ENCODE data around the gene FASTK.

Gene FASTK

DNA sequence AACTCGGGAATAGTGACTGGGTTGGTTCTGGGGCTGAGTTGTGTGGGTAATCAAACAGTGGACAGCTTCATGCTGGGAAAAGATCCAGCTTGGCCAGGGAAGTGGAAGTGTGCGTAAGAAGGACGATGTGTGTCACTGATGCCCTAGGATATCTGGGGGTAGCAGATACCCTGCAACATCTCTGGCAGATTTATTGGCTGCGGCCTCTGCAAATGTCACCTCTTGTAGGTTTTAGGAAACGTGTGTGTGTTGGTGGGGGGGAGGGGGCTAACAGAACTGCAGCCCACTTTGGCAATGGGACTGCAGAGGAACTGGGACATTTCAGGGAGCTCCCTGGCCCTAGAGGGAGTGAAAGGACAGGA is 4.7 kb upstream of the FASTK start:
- H3K36me3 ChIP-seq (ENCODE audit: control insufficient read depth, insufficient read depth, low read length, severe bottlenecking): no peaks in the 10 kb centered on the region
- peaks cover 57% of the 10 kb centered on the region for H3K4me1 ChIP-seq (ENCODE audit: control insufficient read depth, insufficient read depth, low read length)
- no peaks in the 10 kb centered on the region for H3K9me3 ChIP-seq (ENCODE audit: control insufficient read depth, low read length)
- DNase-seq (ENCODE audit: low read depth): no peak
- peak overlapping the region; percentile 80 for H3K4me3 ChIP-seq (ENCODE audit: low read length)
- H3K27me3 ChIP-seq (replicated peaks; ENCODE audit: control insufficient read depth, insufficient read depth, low read length): no peaks in the 10 kb centered on the region
- H3K9ac ChIP-seq (ENCODE audit: low read length): peak overlapping the region; percentile 90

- Histone ChIP-seq H3K4me3 (ENCODE audit: low read length) (peak overlapping the region; percentile 94), H3K9ac (ENCODE audit: low read length) (peak overlapping the region; percentile 99), H3K27me3 (replicated peaks; ENCODE audit: control insufficient read depth, insufficient read depth, low read length) (no peaks in the 10 kb centered on the region), H3K9me3 (ENCODE audit: control insufficient read depth, low read length) (no peaks in the 10 kb centered on the region), H3K36me3 (ENCODE audit: control insufficient read depth, insufficient read depth, low read length, severe bottlenecking) (no peaks in the 10 kb centered on the region), H3K4me1 (ENCODE audit: control insufficient read depth, insufficient read depth, low read length) (peaks cover 53% of the 10 kb centered on the region)
- DNase-seq (ENCODE audit: low read depth): no peak
Measured at GRCh38 chr7:151083824-151084160, 3.2 kb upstream of the FASTK start.

GRCh38 chr7:151083071-151083823 is 2.6 kb upstream of the FASTK start, which contains the start of gene TMUB1:
Gene TMUB1 (minus strand): TSS chr7:151083493. CDS start chr7:151082563, 930 bp downstream.
- H3K4me1 ChIP-seq (ENCODE audit: control insufficient read depth, insufficient read depth, low read length): peaks cover 53% of the 10 kb centered on the region
- H3K9me3 ChIP-seq (ENCODE audit: control insufficient read depth, low read length): no peaks in the 10 kb centered on the region
- H3K36me3 ChIP-seq (ENCODE audit: control insufficient read depth, insufficient read depth, low read length, severe bottlenecking): no peaks in the 10 kb centered on the region
- peak within 1 kb of the TSS; percentile 99 for H3K9ac ChIP-seq (ENCODE audit: low read length)
- H3K4me3 ChIP-seq (ENCODE audit: low read length): peak within 1 kb of the TSS; percentile 94
- peak; percentile 85 for DNase-seq (ENCODE audit: low read depth)
- H3K27me3 ChIP-seq (replicated peaks; ENCODE audit: control insufficient read depth, insufficient read depth, low read length): no peaks in the 10 kb centered on the region

- DNase-seq (ENCODE audit: low read depth): no peak
- H3K9ac ChIP-seq (ENCODE audit: low read length): peak overlapping the region; percentile 99
- H3K4me1 ChIP-seq (ENCODE audit: control insufficient read depth, insufficient read depth, low read length): peaks cover 54% of the 10 kb centered on the region
- H3K27me3 ChIP-seq (replicated peaks; ENCODE audit: control insufficient read depth, insufficient read depth, low read length): no peaks in the 10 kb centered on the region
- peak overlapping the region; percentile 94 for H3K4me3 ChIP-seq (ENCODE audit: low read length)
- no peaks in the 10 kb centered on the region for H3K36me3 ChIP-seq (ENCODE audit: control insufficient read depth, insufficient read depth, low read length, severe bottlenecking)
- no peaks in the 10 kb centered on the region for H3K9me3 ChIP-seq (ENCODE audit: control insufficient read depth, low read length)
Measured at GRCh38 chr7:151082141-151083070, 1.8 kb upstream of the FASTK start.

DNA sequence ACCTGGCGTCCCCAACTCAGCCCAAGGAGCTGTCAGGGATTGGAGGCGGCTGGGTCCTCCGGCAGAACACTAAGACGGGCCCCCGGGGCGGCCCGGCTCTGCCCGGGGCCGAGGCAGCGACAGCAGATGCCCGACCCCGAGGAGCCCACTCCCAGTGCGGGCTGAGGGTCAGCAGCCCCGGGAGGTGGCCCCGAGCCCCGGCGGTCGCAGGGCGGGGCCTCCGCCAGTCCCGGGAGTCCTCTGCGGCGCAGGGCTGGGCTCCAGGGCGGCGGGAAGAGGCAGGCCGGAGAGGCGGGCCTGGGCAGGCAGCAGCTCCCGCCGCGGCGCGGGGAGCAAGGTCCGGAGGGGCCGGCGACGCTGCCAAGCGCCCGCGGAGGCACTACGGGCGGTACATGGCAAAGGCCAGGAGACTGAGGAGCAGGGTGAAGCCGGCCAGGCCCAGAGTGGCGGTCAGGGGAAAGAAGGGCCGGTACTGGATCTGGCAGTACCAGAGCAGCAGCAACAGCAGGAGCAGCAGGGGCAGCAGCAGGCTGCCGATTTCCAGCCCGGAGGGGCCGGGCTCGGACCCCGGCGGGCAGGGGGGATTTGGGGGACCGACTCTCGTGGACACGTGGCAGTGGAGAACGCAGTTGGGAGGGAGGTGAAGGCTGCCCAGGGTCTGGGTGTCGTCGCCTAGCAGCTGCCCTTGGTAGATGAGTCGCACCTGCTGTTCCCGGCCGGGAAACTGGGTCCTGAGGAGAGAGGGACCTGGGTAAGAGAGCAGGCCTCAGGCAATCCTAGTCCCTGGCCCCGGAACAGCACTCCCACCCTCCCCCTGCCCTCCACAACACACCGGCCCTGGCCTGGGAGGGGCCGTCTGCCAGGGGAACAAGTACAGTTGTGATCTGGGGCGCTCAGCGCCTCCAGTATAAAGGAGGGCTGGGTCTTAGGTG is 827 bp upstream of the FASTK start:
- peak overlapping the region; percentile 94 for H3K4me3 ChIP-seq (ENCODE audit: low read length)
- H3K4me1 ChIP-seq (ENCODE audit: control insufficient read depth, insufficient read depth, low read length): peaks cover 56% of the 10 kb centered on the region
- peak overlapping the region; percentile 99 for H3K9ac ChIP-seq (ENCODE audit: low read length)
- H3K36me3 ChIP-seq (ENCODE audit: control insufficient read depth, insufficient read depth, low read length, severe bottlenecking): no peaks in the 10 kb centered on the region
- peak; percentile 42 for DNase-seq (ENCODE audit: low read depth)
- no peaks in the 10 kb centered on the region for H3K27me3 ChIP-seq (replicated peaks; ENCODE audit: control insufficient read depth, insufficient read depth, low read length)
- no peaks in the 10 kb centered on the region for H3K9me3 ChIP-seq (ENCODE audit: control insufficient read depth, low read length)

DNA sequence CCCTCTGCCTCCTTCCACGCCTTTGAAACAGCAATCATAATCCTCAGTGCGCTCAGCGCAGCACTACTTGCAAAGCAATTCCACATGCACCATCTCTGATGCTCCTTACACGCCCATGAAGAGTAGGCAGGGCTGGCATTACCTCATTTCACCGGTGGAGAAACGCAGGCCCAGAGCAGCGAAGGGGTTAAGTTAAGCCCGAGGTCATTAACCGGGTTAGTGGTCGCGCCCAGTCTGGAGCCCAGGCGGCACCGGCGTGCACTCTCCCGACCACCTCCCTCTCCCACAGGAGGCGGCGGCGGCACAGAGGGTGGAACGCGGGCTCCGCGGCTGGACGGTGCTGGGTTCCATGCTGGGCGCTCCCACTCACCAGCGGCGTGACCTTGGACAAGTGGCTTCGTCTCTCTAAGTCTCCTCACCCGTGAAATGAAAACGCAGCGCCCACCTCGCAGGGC is 515 bp downstream of the FASTK start:
- Histone ChIP-seq H3K9ac (ENCODE audit: low read length) (peak overlapping the region; percentile 99), H3K36me3 (ENCODE audit: control insufficient read depth, insufficient read depth, low read length, severe bottlenecking) (peaks cover 12% of the 10 kb centered on the region), H3K4me1 (ENCODE audit: control insufficient read depth, insufficient read depth, low read length) (peaks cover 48% of the 10 kb centered on the region), H3K27me3 (replicated peaks; ENCODE audit: control insufficient read depth, insufficient read depth, low read length) (no peaks in the 10 kb centered on the region), H3K4me3 (ENCODE audit: low read length) (peak overlapping the region; percentile 94), H3K9me3 (ENCODE audit: control insufficient read depth, low read length) (no peaks in the 10 kb centered on the region)
- no peak for DNase-seq (ENCODE audit: low read depth)

GRCh38 chr7:151079199-151079910 is 1.3 kb downstream of the FASTK start:
- DNase-seq (ENCODE audit: low read depth): no peak
- Histone ChIP-seq H3K36me3 (ENCODE audit: control insufficient read depth, insufficient read depth, low read length, severe bottlenecking) (peaks cover 19% of the 10 kb centered on the region), H3K27me3 (replicated peaks; ENCODE audit: control insufficient read depth, insufficient read depth, low read length) (no peaks in the 10 kb centered on the region), H3K4me3 (ENCODE audit: low read length) (peak overlapping the region; percentile 94), H3K9me3 (ENCODE audit: control insufficient read depth, low read length) (no peaks in the 10 kb centered on the region), H3K9ac (ENCODE audit: low read length) (peak overlapping the region; percentile 99), H3K4me1 (ENCODE audit: control insufficient read depth, insufficient read depth, low read length) (peaks cover 48% of the 10 kb centered on the region)

- Histone ChIP-seq H3K27me3 (replicated peaks; ENCODE audit: control insufficient read depth, insufficient read depth, low read length) (no peaks in the 10 kb centered on the region), H3K9ac (ENCODE audit: low read length) (peak overlapping the region; percentile 42), H3K9me3 (ENCODE audit: control insufficient read depth, low read length) (no peaks in the 10 kb centered on the region), H3K4me1 (ENCODE audit: control insufficient read depth, insufficient read depth, low read length) (peaks cover 45% of the 10 kb centered on the region), H3K4me3 (ENCODE audit: low read length) (peak overlapping the region; percentile 94), H3K36me3 (ENCODE audit: control insufficient read depth, insufficient read depth, low read length, severe bottlenecking) (peaks cover 29% of the 10 kb centered on the region)
- DNase-seq (ENCODE audit: low read depth): no peak
Measured at GRCh38 chr7:151078233-151079040, 2.2 kb downstream of the FASTK start.

DNA sequence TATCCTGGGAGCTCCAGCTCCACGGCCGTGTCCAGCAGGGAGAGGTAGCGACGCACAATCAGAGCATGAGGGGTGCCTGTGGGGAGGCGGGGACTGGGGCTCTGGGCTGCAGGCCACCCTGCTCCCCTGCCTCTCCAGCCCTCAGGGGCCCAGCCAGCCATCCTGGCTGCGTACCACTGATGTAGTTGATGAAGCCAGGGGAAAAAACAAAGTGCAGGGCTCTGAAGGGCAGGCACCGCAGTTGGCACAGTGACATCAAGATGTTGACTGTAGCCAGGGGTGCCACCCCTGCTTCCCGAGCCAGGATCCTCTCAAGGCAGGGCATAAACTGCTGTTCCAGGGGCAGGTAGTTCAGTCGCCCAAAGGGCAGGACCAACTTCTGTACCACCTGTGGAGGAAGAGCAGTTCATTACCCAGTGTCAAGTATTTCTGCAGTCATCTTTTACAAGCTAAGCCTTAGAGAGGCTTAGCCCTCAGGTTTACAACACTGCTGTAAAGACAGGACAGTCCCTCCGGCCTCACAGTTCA is 2.8 kb downstream of the FASTK start:
- peaks cover 45% of the 10 kb centered on the region for H3K4me1 ChIP-seq (ENCODE audit: control insufficient read depth, insufficient read depth, low read length)
- H3K27me3 ChIP-seq (replicated peaks; ENCODE audit: control insufficient read depth, insufficient read depth, low read length): no peaks in the 10 kb centered on the region
- no peak for DNase-seq (ENCODE audit: low read depth)
- H3K36me3 ChIP-seq (ENCODE audit: control insufficient read depth, insufficient read depth, low read length, severe bottlenecking): peaks cover 32% of the 10 kb centered on the region
- H3K9me3 ChIP-seq (ENCODE audit: control insufficient read depth, low read length): no peaks in the 10 kb centered on the region
- peak overlapping the region; percentile 42 for H3K9ac ChIP-seq (ENCODE audit: low read length)
- H3K4me3 ChIP-seq (ENCODE audit: low read length): no peak overlapping the region

Measured in adipocyte (in vitro differentiated cells).